Adrenal gland (tissue), 5 donors: ENCODE measurements around the gene PRL.

Source experiments
- POLR2A ChIP-seq, 2 donors: fragments of 450-650 bp; IDR thresholded peaks; one replicate each; pipeline ENCODE4 v1.6.1; 2017; ENCODE audit warnings: antibody characterized with exemption in 2 of 2, mild to moderate bottlenecking in 2 of 2, moderate library complexity in 1 of 2
- TF ChIP-seq, protein P1 (sequence below), 6 experiments: fragments of 450-650 bp in 4 of 6; fragments of 200-600 bp in 2 of 6; sonication (generic) in 1 of 6; IDR thresholded peaks; 1 replicate in 5 of 6; 2 replicates in 1 of 6; pipeline versions ENCODE4 v1.5.1 to v1.8.0; 2016 to 2021; ENCODE audit warnings: antibody characterized with exemption in 6 of 6, mild to moderate bottlenecking in 2 of 6, moderate library complexity in 1 of 6
- donor health status: DM: no; HTN: no; CAD: no.

DNA sequence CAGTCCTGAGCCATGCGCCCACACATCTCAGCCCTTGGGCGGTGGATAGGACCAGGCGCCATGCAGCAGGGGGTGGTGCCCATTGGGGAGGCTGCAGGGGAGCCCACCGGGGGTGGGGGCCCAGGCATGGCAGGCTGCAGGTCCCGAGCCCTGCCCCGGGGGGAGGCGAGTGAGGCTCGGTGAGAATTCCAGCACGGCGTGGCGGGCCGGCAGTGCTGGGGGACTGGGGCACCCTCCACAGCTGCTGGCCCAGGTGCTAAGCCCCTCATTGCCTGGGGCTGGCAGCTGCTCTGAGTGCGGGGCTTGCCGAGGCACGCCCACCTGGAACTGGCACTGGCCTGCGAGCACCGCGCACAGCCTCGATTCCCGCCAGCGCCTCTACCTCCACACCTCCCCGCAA, 21.6 kb upstream of the PRL start:
- TF ChIP-seq, protein P1, sequence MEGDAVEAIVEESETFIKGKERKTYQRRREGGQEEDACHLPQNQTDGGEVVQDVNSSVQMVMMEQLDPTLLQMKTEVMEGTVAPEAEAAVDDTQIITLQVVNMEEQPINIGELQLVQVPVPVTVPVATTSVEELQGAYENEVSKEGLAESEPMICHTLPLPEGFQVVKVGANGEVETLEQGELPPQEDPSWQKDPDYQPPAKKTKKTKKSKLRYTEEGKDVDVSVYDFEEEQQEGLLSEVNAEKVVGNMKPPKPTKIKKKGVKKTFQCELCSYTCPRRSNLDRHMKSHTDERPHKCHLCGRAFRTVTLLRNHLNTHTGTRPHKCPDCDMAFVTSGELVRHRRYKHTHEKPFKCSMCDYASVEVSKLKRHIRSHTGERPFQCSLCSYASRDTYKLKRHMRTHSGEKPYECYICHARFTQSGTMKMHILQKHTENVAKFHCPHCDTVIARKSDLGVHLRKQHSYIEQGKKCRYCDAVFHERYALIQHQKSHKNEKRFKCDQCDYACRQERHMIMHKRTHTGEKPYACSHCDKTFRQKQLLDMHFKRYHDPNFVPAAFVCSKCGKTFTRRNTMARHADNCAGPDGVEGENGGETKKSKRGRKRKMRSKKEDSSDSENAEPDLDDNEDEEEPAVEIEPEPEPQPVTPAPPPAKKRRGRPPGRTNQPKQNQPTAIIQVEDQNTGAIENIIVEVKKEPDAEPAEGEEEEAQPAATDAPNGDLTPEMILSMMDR (IDR thresholded peaks at IDR 0.05): no peak
- no peak for TF ChIP-seq POLR2A (IDR thresholded peaks at IDR 0.05)
